GM08714 (cell line): ENCODE data around the gene PCDHB16.
"Not testable (repeated sequence)": the region's sequence is repeated elsewhere in the genome, so short reads cannot be mapped to it uniquely, and the experiment has no call there.

ENCODE experiments used
- H3K4me3 ChIP-seq: fragments of 200-500 bp; sonication (Bioruptor generic); 2 replicates; pipeline ENCODE4 v1.5.1; 2014; ENCODE audit warnings: mild to moderate bottlenecking, low read length, inconsistent platforms
- ZNF274 ChIP-seq: IDR thresholded peaks from 2 replicates; pipeline ENCODE4 v1.6.1; 2012; ENCODE audit warnings: mild to moderate bottlenecking, low read depth, low read length

The PCDHB16 gene

GRCh38 chr5:141175933-141176332, 6.3 kb upstream of the PCDHB16 start:
- H3K4me3 ChIP-seq: no peak overlapping the region
- TF ChIP-seq ZNF274: no peak

- not testable (repeated sequence) for H3K4me3 ChIP-seq
Observed at GRCh38 chr5:141177577-141178191, 4.5 kb upstream of the PCDHB16 start, which contains the start of gene PCDHB8. TSS of gene PCDHB8 (plus strand) at chr5:141177790. CDS start at chr5:141178035, 245 bp downstream.

DNA sequence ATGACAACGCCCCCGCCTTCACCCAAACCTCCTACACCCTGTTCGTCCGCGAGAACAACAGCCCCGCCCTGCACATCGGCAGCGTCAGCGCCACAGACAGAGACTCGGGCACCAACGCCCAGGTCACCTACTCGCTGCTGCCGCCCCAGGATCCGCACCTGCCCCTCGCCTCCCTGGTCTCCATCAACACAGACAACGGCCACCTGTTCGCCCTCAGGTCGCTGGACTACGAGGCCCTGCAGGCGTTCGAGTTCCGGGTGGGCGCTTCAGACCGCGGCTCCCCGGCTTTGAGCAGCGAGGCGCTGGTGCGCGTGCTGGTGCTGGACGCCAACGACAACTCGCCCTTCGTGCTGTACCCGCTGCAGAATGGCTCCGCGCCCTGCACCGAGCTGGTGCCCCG, 2.8 kb upstream of the PCDHB16 start:
- H3K4me3 ChIP-seq: not testable (repeated sequence)

GRCh38 chr5:141179876-141180275, 2.3 kb upstream of the PCDHB16 start:
- not testable (repeated sequence) for H3K4me3 ChIP-seq

GRCh38 chr5:141180313-141180712, 1.9 kb upstream of the PCDHB16 start:
- TF ChIP-seq ZNF274: no peak

GRCh38 chr5:141184117-141184855, 2.1 kb downstream of the PCDHB16 start:
- H3K4me3 ChIP-seq: not testable (repeated sequence)

More at GRCh38 chr5:141180313-141180712, 1.9 kb upstream of the PCDHB16 start:
- no peak overlapping the region for H3K4me3 ChIP-seq

- no peak within 1 kb of the TSS for H3K4me3 ChIP-seq
- no peak for TF ChIP-seq ZNF274
Observed at GRCh38 chr5:141186897-141187512, 4.8 kb downstream of the PCDHB16 start, which contains the start of gene PCDHB9. TSS of gene PCDHB9 (plus strand) at chr5:141187161. CDS start at chr5:141187319, 158 bp downstream.

GRCh38 chr5:141188682-141189081, 6.5 kb downstream of the PCDHB16 start:
- not testable (repeated sequence) for H3K4me3 ChIP-seq

- not testable (repeated sequence) for H3K4me3 ChIP-seq
Observed at GRCh38 chr5:141189131-141189530, 6.9 kb downstream of the PCDHB16 start.

- TF ChIP-seq ZNF274: no peak
- no peak within 1 kb of the TSS for H3K4me3 ChIP-seq
Observed at GRCh38 chr5:141192110-141192725, 10.0 kb downstream of the PCDHB16 start, which contains the start of gene PCDHB10. TSS of gene PCDHB10 (plus strand) at chr5:141192353. CDS start at chr5:141192553, 200 bp downstream.

- H3K4me3 ChIP-seq: not testable (repeated sequence)
Observed at GRCh38 chr5:141194332-141194731, 12.1 kb downstream of the PCDHB16 start.

DNA sequence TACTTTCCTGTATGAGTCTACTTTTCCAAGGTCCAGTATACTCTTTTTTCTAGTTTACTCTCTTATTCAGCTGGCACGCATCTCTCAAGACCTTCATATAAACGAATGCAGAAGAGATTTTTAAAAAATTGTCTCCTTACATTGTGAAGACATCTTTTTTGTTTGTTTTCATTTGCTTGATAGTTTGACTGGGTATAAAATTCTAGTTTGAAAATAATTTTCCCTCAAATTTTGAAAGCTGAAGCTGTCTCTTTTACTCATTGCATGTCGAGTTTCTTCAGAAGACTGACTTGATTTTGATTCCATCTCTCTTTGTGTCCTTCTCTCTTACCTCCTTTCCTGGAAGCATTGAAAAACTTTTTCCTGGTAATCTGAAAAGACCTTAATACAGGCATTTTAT, 14.2 kb downstream of the PCDHB16 start:
- H3K4me3 ChIP-seq: no peak overlapping the region

DNA sequence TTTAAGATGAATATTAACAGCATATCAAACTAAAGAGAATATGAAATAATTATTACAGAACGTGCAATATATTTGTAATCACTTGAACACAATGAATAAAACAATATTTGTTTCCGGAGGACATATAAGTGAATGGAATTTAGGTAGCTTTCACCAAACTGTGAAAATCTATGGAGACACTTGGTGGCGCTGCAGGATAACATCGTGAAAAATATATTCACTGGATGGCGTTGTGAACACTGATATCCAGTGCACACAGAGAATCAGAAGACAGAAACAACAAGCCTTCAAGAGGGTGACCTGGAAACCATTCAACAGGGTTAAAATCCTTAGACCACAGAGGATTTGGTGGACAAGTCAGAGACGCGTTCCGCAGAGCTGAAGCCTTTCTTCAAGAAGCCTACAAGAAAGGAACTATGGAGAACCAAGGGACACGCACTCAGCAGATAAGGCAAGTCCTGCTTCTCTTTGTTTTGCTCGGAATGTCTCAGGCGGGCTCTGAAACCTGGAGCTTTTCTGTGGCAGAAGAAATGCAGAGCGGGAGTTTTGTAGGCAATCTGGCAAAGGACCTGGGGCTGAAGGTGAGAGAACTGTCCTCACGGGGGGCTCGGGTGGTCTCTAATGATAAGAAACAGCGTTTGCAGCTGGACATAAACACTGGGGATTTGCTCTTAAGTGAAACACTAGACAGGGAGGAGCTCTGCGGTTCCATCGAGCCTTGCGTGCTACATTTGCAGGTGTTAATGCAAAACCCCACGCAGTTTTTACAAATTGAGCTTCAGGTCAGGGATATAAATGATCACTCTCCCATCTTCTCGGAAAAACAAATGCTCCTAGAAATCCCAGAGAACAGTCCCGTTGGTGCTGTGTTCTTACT, 17.4 kb downstream of the PCDHB16 start, which contains the start of gene PCDHB11:
Gene PCDHB11 (plus strand): TSS at position 269 of the 877 bp plus-strand sequence. CDS start 148 bp downstream, at position 417.
- no peak within 1 kb of the TSS for H3K4me3 ChIP-seq
- no peak for TF ChIP-seq ZNF274

More for the DNA sequence above, 14.2 kb downstream of the PCDHB16 start:
- TF ChIP-seq ZNF274: no peak

GRCh38 chr5:141201126-141201525, 18.9 kb downstream of the PCDHB16 start:
- H3K4me3 ChIP-seq: not testable (repeated sequence)

DNA sequence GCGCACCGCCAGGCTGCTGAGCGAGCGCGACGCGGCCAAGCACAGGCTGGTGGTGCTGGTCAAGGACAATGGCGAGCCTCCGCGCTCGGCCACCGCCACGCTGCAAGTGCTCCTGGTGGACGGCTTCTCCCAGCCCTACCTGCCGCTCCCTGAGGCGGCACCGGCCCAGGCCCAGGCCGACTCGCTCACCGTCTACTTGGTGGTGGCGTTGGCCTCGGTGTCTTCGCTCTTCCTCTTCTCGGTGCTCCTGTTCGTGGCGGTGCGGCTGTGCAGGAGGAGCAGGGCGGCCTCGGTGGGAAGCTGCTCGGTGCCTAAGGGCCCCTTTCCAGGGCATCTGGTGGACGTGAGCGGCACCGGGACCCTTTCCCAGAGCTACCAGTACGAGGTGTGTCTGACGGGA, 19.5 kb downstream of the PCDHB16 start:
- not testable (repeated sequence) for H3K4me3 ChIP-seq
